GM21825 (cell line): ENCODE data around the gene P2RY4.
A peak's percentile ranks its signal among the peaks of the same experiment; 100 is the strongest.
"Not testable (repeated sequence)": the region's sequence is repeated elsewhere in the genome, so short reads cannot be mapped to it uniquely, and the experiment has no call there.

ENCODE experiments used
- ATAC-seq: cut with Tn5 transposase; IDR thresholded peaks from one replicate; pipeline ENCODE4 v1.9.1; 2021; ENCODE audit warnings: mild to moderate bottlenecking, moderate library complexity; ENCODE audit not compliant: unreplicated experiment

P2RY4 gene

DNA sequence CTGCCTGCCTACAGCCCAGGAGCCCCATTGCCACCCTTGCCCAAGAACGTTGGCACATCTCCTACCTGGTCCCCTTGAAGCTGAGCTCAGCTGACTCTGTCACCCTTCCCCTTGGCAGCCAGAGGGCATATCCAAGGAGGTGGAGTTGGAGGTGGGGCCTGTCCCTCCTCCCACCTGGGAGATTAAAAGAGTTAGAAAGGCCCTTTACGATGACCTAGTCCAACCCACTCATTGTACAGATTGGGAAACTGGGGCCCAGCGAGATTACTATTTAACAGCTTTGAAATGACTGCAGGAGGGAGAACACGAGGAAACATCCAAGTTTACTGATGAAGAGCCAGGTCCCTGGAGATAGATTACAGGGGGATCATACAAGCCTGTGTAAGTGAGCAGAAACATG, at the start of gene P2RY4:
P2RY4 (minus strand) TSS at position 101 of the 400 bp plus-strand sequence. CDS start 580 bp downstream, outside the sequence.
- ATAC-seq: no peak

DNA sequence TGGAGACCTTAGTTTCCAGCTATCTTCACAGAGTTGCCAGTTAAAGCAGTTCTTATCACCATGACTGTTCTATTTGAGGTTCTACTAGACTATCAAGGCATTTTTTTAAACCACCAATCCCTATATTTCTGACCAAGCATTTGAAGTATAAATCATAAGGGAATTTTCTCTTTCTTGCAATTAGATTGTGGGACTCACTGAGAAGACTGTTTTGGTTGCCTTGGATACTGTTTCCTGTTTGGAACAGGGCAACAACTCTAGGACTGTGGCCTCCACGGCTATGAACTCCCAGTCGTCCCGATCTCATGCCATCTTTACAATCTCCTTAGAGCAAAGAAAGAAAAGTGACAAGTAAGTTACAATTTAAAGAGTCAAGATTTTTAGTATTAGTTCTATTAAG, 41.7 kb upstream of the P2RY4 start:
- no peak for ATAC-seq

DNA sequence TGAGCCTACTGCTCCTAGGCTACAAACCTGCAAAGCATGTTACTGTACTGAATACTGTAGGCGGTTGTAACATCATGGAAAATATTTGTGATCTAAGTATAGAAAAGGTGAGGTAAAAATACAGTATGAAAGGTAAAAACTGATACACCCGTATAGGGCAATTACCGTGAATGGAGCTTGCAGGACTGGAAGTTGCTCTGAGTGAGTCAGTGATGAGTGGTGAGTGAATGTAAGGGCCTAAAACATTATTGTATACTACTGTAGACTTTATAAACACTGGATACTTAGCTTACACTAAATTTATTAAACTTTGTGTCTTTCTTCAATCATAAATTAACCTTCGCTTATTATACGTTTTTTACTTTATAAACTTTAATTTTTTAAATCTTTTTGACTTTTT, 33.6 kb upstream of the P2RY4 start:
- ATAC-seq: no peak

DNA sequence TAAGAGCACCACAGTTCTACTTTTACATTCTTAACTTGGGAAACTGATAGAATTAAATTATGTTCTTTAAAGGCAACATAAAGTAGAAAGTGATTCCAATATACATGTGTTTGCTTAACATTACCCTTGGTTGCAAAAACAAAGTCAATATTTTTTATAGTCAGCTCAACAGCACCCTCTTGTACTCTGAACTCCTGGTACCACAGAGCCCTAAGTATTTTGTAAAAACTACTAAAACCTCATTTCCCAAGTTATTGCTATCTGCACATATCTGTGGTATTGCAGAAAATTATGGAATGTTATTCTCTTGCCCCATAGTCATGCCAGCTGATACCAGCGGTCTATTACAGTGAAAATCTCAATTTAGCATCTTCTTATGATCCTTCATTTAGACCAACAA, 32.8 kb upstream of the P2RY4 start:
- no peak for ATAC-seq

DNA sequence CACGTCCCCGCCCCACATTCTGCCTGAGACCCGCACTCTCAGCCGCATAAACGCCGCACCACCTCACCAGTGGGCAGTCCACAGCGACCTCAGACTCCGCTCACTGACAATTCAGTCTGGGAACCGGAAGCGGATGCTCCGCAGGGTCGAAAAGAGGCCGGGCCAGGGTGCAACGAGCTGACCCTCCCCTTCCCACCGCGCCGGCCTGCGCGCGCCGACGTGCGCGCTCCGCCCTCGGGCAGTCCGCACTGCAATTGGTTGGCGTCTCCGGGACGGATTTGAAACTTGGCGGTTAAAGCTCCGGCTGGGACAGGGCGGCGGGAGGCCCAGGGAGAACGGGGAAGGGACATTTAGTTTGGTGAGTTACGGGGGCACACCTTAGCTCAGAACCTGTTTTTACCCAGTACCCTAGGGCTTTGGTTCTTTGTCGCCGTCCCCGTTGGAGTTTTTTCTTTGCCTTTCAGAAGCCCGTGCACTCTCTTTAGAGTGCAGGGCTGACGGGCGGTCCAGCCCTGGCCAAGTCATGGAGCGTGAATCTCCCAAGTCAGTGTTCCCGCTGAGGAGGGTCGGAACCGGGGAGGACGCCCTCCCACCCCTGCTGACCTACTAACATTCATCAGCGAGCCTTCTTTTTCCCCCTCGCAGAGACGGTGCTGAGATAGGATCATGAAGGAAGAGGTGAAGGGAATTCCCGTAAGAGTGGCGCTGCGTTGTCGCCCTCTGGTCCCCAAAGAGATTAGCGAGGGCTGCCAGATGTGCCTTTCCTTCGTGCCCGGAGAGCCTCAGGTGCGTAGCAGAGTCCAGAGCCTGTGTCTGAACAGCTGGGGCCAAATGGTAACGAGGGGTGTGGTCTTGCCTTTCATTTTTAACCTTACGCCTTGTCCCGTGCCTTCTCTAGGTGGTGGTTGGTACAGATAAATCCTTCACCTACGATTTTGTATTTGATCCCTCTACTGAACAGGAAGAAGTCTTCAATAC, 30.1 kb upstream of the P2RY4 start, which contains the start of the genes KIF4A and PDZD11:
KIF4A (plus strand) TSS at position 312 of the 978 bp plus-strand sequence; CDS start at position 667, 355 bp downstream.
PDZD11 (minus strand) TSS at position 135 of the 978 bp plus-strand sequence. CDS start 586 bp downstream, outside the sequence.
- ATAC-seq: peak; percentile 98

DNA sequence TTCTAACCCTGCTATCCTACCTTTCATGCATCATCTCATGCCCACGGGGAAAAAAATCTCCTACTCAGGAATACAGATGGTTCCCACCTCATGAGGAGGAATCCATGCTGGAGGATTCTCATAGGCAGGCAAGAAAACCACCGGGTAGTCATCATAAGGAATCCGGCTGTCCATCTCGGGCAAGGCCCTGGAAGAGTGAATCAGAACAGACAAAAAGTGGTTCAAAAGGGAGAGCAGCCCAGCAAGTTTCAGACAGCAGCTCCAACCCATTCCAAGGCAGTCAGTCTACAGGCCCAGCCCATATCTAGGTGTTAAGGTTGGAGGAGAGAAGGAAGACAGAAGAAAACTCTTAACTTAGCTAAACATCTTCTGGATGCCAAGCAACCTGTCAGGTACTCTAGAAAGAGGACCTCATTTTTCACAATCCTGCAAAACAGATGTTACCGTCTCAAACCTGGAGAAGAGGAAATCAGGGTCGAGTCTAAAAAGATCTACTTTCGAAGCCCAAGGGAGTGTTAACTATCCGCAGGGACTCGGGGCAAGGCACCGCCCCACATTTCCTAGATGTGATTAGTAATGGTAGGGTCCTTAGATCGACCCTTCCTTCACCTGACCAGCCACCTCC, 29.3 kb upstream of the P2RY4 start:
- no peak for ATAC-seq

DNA sequence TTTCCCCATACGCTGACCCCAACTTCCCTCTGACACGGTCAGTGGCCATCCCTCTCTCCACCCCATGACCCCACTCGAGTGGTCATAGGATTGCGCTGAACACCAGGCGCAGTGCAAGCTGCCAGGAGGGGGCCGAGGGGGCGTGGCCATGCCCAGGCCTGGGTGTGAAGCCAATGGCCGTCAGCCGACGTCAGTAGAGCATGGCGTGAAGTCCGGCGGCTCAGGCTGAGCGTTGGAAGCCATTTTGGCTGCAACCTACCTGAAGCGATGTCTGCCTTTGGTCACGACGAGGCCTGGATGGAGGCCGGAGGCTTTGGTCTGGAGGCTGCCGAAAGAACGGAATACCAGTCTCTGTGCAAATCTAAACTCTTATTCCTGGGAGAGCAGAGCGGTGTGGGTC, 21.9 kb upstream of the P2RY4 start, which contains the start of gene RAB41:
RAB41 (plus strand) TSS at position 222 of the 400 bp plus-strand sequence; CDS start at position 268, 46 bp downstream.
- no peak for ATAC-seq

DNA sequence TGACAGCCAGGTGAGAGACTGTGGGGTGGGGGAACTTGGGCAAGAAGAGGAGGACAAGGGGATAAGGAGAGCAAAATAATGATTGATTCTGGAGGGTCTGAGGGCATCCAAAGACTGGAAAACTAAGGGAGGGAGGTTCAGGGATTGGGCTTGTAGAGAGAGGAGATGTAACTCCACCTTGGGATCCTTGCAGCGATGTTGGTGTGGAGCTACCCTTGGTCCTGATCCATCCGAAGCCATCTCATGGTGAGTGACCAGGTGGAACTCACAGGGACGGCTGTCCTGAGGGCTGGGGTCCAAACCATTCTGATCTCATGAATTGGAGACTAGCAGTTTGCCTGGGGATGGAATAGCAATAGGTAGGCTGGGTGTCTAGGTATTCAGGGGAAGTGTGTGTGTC, 20.6 kb upstream of the P2RY4 start:
- no peak for ATAC-seq

DNA sequence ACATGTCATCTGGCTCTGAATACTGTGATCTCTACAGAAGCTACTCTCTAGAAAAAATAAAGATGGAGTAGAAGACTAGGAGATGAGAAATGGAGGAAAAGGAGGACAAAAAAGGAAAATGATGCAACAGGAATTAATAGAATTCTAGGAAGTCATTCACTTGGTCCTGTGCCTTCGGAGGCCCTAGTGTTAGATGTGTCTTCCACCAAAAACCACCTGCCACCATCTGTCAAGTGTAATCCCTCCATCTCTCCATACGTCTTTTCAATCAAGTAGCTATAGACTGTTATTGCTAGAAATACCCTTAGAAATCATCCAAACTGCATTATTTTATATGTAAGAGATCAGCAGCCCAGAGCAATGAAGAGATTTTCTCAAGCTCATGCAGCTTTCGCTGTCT, 19.1 kb upstream of the P2RY4 start:
- no peak for ATAC-seq

DNA sequence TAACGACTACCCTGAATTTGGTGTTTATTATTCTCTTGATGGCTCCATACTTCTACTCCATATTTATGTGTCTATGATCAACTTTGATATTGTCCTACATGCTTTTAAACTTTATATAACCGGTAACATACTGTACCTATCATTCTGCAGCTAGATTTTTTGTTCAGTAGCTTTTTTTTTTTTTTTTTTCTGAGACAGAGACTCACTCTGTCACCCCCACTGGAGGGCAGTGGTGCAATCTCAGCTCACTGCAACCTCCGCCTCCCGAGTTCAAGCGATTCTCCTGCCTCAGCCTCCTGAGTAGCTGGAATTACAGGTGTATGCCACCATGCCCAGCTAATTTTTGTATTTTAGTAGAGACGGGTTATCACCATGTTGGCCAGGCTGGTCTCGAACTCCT, 14.0 kb upstream of the P2RY4 start:
- not testable (repeated sequence) for ATAC-seq

DNA sequence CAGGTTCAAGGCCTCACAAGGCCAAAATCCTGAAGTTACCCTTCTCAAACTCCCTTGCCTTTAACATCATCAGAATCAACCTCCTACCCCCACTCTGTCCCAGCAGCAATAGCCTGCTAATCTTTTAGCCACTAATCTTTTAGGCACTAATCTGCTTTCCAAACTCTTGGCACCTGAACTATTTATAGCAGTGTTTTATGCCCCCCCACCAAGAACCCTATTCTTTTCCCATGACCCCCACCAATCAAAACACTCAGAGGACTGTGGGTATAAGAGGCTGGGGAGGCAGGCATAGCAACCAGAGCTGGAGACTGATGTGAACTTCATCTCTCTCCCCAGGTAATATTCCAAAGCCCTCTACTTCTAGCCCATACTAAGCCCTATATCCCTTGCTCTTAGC, 8.0 kb upstream of the P2RY4 start, which contains the start of gene ARR3:
ARR3 (plus strand) TSS at position 301 of the 400 bp plus-strand sequence. CDS start 1,052 bp downstream, outside the sequence.
- ATAC-seq: no peak

DNA sequence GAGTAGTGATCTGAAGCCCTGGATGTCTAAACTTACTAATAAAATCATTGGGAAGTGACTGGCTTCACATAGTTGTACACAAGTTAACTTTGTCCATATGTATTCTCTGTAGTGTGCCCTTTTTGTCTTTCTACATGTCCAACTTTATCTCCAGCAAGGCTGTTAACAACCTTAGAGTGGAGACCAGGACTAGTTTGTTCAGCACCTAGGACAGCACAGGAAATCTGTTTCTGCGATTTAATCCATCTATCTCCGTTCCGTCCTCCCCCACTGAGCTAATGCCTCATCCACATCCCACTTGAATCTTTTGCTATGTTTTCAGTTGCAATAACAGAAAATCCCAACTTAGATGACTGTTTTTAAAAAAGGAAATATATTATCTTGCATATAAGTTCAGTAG, 4.8 kb upstream of the P2RY4 start:
- ATAC-seq: no peak

DNA sequence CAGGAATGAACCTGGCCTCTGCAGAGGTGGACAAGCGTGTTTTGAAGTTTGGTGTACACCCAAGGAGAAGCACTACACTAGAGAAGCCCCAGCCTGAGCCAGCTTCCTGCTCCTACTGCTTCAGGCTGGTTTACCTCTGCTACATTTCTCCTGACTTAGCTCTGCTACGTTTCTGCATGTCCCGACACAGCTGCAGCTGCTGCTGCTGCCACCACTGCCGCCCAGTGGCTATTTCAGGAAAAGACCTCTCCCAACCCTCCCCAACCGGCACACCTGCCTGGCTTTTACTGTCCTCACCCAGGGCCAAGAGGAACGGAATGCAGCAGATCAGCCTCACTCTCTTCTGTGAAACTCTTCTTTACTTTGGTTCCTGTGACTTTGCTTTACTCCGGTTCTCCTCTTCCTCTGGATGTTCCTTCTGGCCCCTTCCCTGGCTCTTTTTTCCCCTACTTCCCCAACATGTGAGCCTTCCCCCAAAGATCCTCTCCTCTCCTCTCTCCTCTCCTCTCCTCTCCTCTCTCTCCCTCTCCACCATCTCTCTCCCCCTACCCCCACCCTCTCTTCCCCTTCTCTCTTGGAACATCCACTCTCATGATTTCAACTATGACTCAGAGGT, 3.1 kb upstream of the P2RY4 start:
- ATAC-seq: peak; percentile 54

DNA sequence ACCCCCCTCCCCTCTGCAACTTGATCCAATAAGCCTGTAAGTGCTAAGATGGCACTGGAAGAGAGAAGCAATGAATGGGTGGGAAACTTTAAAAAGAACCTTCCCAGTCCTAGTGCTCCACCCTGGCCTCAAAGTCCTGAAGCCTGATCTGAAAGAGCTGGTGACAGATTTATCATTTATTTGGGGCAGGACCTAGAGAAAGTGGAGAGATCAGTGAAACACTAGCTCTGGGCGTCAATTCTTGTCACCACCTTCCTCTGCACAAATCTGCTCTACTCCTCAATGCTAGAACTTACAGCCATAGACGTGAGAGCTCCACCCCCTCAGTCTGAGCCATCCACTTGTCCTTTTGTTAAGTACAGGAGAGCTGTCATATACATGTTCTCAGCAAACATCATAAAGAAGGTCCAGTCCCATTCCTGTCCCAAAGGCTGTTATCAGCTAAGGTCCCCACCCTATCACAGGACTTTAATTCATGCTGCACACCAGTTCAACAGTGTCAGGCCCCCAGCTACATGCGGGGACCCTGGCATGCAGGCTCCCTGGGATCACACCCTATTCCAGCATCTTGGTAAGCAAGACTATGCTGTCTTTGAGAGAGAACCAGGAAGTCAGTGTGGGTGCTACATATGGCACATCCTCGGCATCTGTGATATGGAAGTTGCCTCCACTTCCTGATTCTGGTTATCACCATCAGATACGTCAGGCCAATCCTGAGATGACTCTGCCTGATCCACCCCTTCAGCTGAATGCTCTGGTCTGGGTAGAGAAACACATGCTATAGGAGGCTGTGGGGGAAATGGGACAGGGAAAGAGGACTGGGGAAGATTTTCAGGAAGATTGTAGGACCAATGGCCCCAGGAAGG, 2.3 kb downstream of the P2RY4 start:
- ATAC-seq: no peak

DNA sequence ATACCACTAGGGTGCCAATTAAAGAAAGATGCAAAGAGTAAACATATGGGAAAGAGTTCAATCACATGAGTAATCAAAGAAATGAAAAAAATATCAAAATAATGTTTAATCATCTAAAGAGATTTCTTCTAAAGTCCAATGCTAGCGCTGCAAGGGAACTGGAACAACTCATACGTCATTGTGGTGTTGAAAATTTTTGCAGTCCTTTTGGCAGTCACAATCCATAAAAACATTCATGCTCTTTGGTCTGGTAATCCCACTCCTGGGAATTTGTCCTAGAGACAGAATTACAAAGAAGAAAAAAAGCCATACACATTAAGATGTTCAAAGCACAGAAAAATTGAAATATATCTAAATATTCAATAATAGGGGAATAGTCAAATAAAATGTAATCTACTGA, 4.6 kb downstream of the P2RY4 start:
- no peak for ATAC-seq

DNA sequence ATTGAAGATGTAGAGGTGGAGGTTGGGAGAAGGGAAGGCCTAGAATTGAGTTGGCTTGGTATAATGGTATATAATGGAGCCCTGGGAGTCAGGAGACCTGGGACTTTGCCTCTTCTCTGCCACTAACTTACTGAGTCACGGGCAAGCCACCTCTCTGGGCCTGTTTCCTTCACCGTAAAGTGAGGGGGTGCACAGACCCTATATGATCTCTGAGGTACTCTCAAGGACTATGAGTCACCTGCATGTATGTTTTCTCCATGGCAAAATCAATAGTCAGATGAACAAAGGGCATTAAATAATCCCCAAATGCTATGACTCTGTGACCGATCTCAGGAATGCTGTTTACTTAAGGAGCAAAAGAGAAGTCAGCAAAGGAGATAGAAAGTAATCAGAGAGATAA, 5.1 kb downstream of the P2RY4 start:
- no peak for ATAC-seq

DNA sequence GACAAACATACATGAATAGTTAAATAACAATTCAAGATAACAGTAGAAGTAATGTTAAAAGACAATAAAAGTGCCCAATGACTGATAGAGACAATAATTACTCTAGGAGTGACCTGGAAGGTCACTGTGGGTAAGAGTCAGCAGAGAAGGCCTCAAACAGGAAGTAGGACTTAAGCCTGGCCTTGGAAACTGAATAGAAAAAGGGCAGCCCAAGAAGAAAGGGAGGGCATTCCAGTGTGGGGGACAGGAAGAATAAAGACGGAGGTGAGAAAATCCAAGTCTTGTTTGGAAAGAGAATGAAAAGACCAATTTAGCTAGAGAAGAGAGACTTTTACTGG, 6.0 kb downstream of the P2RY4 start:
- no peak for ATAC-seq

DNA sequence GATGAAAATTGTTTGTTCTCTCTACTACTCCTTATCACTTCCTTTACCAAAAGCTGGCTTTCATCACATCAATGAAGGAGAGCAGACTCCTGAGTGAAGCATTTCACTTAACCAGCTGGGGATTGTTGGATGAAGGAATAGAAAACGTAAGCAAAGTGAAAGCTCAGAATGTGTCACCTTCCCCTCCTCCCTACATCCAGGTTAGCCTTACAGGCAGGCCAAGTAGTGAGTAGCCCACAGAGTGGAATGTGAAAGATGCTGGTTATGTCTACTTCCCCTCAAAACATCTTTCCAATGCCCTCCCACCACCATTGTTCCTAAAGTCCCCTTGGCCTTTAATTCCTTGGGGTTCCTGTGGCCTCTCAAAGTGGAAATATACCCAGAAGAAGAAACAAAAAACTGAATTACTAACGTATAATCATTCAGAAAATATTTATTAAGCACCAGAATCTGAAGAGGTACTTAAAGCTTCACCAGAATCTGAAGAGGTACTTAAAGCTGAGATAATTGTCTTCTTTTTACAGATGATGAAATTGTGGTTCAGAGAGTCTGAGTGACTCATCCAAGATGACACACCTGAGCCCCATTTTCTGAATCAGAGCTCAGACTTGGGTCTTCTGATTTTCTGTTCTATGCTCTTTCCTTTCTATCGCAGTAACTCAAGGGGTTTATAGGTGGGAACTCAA, 6.5 kb downstream of the P2RY4 start:
- no peak for ATAC-seq

DNA sequence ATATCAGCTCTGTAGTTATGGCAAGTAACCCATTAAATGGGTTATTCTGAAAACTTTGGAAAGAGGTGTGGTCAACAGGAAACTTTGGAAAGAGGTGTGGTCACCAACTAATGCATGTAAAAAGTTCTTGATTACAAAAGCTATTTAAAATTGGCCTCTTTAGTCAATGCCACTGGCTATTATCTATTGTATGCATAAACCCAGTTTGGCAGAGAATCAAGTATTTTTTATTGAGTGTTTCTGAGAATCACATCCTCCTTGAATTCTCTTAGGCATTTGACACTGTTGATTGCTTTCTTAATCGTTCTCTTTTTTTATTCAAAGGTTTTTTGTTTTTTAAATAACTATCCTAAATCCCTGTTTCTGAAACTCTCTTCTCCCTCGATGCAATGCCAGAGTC, 7.5 kb downstream of the P2RY4 start:
- ATAC-seq: no peak

DNA sequence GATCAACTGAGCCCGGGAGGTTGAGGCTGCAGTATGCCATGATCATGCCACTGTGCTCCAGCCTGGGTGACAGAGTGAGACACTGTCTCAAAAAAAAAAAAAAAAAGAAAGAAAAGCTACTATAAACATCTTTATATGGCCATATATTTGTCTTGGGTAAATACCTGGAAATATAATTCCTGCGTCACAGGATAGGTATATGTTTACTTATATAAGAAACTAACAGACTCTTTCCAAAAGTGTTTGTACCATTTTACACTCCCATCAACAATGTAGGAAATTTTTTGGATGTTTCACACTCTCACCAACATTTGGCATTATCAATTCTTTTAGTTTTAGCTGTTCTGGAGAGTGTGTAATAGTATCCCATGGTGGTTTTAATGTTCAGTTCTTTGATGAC, 12.8 kb downstream of the P2RY4 start:
- ATAC-seq: no peak
